Endothelial cell of coronary artery (primary cell): ENCODE data around the gene GOLGA3. TPM values are rescaled to one million over a fixed set of nuclear protein-coding genes. Genes with fewer than 3 reads are reported as not detected.

ENCODE experiments used
- total RNA-seq: library from RNA; depleted of rRNA; stranded (reverse); fragments of >200 nt; gene quantifications from 2 replicates; pipeline ENCODE4 v1.2.3, GENCODE V29; 2014

Gene GOLGA3, protein sequence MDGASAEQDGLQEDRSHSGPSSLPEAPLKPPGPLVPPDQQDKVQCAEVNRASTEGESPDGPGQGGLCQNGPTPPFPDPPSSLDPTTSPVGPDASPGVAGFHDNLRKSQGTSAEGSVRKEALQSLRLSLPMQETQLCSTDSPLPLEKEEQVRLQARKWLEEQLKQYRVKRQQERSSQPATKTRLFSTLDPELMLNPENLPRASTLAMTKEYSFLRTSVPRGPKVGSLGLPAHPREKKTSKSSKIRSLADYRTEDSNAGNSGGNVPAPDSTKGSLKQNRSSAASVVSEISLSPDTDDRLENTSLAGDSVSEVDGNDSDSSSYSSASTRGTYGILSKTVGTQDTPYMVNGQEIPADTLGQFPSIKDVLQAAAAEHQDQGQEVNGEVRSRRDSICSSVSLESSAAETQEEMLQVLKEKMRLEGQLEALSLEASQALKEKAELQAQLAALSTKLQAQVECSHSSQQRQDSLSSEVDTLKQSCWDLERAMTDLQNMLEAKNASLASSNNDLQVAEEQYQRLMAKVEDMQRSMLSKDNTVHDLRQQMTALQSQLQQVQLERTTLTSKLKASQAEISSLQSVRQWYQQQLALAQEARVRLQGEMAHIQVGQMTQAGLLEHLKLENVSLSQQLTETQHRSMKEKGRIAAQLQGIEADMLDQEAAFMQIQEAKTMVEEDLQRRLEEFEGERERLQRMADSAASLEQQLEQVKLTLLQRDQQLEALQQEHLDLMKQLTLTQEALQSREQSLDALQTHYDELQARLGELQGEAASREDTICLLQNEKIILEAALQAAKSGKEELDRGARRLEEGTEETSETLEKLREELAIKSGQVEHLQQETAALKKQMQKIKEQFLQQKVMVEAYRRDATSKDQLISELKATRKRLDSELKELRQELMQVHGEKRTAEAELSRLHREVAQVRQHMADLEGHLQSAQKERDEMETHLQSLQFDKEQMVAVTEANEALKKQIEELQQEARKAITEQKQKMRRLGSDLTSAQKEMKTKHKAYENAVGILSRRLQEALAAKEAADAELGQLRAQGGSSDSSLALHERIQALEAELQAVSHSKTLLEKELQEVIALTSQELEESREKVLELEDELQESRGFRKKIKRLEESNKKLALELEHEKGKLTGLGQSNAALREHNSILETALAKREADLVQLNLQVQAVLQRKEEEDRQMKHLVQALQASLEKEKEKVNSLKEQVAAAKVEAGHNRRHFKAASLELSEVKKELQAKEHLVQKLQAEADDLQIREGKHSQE (N-terminal part only)
- total RNA-seq: 91.4 and 123 TPM in 2 replicates

DNA sequence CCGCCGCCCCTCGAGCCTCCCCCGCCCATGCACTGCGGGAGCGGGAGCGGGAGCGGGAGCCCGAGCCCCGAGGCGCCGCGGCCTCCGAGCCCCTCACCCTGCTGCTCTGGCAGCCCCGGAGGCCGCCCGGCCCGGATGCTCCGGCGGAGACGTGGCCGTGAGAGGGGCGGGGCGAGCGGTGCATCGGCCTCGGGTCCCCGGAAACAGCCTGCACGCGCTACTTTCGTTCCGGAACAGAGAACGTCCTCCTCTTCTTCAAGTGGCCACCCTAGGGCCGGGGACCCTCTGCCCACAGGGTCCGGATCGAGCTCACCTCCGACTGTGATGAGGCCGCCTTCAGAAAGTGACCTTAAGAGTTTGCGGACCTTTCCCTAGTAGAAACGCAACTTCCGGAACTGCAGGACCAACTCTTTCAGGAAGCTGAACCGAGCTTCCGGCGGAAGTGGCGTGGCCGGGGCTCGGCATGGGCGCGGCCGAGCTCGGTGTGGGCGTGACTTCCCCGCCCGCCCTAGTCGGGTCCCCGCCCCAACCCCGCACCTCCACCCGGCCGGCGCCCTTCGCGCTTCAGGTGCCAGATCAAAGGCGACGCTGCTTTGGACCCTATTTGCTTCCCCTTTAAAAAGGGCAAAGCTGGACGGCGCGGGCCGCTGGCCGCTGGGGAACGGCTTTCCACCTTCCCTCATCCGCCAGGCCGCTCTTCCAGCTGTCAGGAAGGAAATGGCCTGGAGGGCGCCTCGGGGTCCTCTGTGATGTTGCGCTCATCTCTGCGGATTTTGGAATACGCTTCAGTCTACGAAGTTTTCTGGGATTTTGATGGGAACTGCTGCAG is at the start of gene GOLGA3:
TSS of gene GOLGA3 (minus strand) at position 164 of the 829 bp plus-strand sequence. CDS start 6,741 bp downstream, outside the sequence.

DNA sequence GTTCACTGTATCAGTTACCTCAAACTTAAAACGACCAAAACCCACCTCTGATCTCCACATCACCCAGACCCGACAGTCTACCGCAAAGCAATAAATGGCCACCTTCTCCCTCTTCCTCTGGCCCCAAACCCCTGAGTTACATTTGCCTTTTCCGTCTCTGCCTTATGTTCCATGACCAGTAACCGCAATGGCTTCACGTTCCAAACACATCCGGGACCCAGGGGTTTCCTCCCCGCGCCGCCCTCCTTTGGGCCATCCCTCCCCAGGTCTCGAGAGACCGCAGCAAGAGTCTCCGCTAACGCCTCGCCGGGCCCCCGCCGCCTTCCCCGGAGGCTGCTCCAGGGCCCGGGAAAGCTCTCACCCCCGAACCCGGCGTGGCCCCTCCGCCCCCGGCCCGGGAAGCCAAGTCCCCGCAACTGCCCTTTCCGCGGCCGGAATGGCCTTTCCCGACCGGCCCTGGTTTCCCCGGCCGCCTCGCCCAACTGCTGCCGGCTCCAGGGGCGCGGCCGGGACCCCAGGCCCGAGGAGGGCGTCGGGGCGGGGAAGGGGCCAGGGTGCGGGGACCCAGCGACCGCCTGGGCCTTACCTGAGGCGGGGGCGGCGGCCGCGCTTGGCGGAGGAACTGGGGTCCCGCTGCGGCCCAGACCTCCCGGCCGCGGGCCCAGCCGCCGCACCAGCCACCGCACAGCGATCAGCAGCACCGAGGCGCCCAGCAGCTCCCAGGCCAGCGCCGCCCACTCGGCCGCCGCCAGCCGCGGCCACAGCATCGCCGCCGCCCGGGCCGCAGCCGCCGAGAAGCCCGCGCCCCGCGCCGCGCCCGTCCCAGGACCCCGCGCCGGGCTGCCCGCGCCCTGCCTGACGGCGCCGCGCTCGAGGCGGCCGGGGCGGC is 67.4 kb downstream of the GOLGA3 start, which contains the start of gene ANKLE2:
TSS of gene ANKLE2 (minus strand) at position 801 of the 889 bp plus-strand sequence. CDS start at position 767, 34 bp downstream.

Other genes starting within 250 kb of the GOLGA3 start
- gene LRCOL1, start 218.3 kb downstream of the GOLGA3 start, total RNA-seq: 0.09 TPM in 1 of 2 replicates, not detected in the other
- not detected in 2 replicates for gene P2RX2, start 210.1 kb downstream of the GOLGA3 start, total RNA-seq
- 26.4 and 28.1 TPM in 2 replicates for gene POLE, start 141.5 kb downstream of the GOLGA3 start, total RNA-seq
- gene PXMP2, start 141.3 kb downstream of the GOLGA3 start, total RNA-seq: 18.1 TPM in 2 replicates
- 41.4 and 51.5 TPM in 2 replicates for gene PGAM5, start 118.0 kb downstream of the GOLGA3 start, total RNA-seq
- gene ANKLE2, start 67.0 kb downstream of the GOLGA3 start, total RNA-seq: 63.6 and 76.9 TPM in 2 replicates
- gene CHFR, start 58.7 kb upstream of the GOLGA3 start, total RNA-seq: 34.7 and 48.0 TPM in 2 replicates
- gene ZNF605, start 127.4 kb upstream of the GOLGA3 start, total RNA-seq: 4.4 and 9.1 TPM in 2 replicates
- 10.0 and 12.1 TPM in 2 replicates for gene ZNF26, start 157.5 kb upstream of the GOLGA3 start, total RNA-seq
- 22.8 and 26.4 TPM in 2 replicates for gene ZNF84, start 208.6 kb upstream of the GOLGA3 start, total RNA-seq